Erythroblast (primary cell): ENCODE measurements around the gene MLLT10.

Source experiments
- DNase-seq, 2 experiments: peaks; one replicate each; lab custom pipeline; 2025; lab: John Stamatoyannopoulos, UW
- GATA1 ChIP-seq: IDR thresholded peaks from 2 replicates; pipeline ENCODE4 v1.6.1; 2011; ENCODE audit warnings: low read depth, mild to moderate bottlenecking, control low read depth, low read length, moderate library complexity
- POLR2A ChIP-seq: IDR thresholded peaks from 2 replicates; pipeline ENCODE4 v1.6.1; 2011; ENCODE audit warnings: mild to moderate bottlenecking, low read length

The MLLT10 gene

DNA sequence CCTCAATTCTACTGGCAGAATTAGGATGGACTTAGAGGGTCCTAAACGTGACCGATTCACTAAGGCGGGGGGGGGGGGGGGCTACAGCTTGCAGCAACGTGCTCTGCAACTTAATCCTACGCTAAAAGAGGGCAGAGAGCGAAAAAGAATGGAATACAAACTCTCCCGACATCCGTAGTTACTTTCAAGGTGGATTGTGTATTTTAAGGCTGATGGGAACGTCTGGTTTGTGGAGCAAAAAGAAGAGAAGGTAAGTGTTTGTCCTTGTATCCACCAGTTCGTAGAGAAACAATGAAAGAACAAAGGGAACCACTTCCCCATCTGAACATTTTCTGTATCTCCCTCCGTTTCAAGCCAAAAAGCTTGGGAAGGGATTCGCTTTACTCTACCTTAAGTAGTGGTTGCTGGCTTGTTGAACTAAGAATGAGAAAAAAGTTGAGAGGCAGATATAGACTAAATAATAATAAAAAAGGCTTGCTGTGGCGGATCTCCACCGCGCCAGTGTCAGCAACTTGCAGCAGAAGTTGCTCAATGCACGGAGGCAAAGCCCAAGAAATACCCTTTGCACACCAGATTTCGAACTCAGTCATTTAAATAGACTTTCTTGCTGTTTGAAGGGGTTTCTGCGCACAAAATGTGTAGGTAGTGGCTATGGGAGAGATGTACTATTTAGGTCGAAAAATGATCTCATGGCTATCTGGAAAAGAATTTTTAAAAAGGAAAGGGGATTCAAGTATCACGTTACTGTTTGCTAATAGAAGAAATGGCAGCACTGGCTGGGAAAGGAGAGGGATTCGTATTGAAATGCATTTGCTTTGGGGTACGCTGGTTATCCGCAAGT lies 9.3 kb upstream of the MLLT10 start:
- no peak for TF ChIP-seq POLR2A
- TF ChIP-seq GATA1: no peak
- DNase-seq: peak; percentile 58 to 72

DNA sequence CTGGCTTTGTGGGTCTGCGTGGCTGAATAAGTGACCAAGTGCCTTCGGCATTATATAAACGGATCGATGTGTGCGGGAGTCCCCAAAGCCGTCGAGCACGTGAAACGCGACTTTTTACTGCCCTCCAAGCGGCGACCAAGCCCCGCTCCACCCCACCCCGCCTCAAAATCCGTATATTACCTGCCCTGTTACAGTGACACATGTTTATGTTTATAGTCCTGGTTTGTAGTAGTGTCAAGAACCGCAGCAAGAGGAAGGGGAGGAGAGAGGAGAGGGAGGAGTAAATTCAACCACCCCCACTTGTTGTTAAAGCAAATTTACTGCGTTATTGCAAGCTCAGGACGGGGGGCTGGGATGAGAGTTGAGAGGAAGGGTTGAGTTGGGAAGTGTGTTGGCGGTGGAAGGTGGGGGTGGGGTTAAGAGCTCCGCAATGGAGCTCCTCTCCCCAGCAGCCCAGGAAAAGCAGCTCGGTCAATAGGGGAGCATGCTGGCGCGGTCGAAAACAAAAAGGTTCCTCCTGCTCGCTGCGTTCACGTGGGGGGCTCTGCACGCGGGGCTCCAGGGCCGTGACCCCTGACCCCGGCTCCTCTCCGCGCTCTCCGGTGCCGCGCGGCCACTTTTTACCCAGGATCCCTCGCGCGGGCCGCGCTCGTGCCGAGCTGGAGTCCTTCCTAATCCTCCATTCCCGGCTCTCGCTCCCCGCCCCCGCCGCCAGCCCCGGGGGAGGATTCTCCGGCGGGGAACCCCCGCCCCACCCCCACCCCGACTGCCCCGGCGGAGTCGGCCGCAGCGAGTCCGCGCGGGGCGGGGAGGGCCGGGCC lies 8.5 kb upstream of the MLLT10 start, which contains the start of gene SKIDA1:
Gene SKIDA1 (minus strand): TSS at position 316 of the 821 bp plus-strand sequence. CDS start 7,860 bp downstream, outside the sequence.
- TF ChIP-seq GATA1: no peak
- peak; percentile 59 for TF ChIP-seq POLR2A
- DNase-seq: peak; percentile 82 to 85

- peak; percentile 86 to 91 for DNase-seq
- TF ChIP-seq POLR2A (no peak), GATA1 (no peak)
Measured at GRCh38 chr10:21526188-21526859, 7.7 kb upstream of the MLLT10 start.

DNA sequence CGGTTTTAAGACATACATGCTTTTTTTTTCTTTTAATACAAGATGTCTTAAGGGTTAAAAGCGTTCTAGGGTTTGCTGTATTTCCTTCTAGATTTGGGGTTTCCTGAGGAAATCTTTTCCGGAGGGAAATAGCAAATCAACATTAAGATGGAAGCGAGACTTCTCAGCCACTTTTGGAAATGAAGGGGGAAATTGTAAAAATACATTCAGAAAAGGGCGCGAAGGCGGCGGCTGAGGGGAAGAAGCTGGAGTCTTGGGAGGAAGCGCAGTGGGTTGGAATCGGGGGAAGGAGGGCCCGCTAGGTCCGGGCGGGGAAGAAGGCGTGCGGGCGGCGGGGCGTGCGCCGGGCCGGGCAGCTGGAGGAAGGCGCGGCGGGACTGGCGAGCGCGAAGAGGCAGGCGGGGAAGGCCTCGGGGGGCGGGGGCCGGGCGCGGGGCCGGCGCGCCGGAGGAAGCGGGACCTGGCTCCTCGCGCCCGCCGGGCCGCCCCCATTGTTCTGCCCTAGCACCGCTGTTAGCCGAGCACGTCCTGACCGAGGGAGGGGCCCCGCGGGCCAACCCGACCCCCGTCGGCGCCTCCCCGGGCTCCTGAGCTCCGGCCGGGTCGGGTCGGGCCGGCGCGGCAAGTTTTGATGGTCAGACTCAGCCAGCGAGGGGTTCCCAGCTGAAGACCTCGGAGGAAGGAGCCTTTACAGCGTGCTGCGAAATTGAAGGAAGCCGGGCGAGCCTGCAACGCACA lies 7.0 kb upstream of the MLLT10 start:
- TF ChIP-seq POLR2A (peak; percentile 23), GATA1 (no peak)
- DNase-seq: peak; percentile 82 to 87

- TF ChIP-seq POLR2A: no peak
Measured at GRCh38 chr10:21527598-21528235, 6.3 kb upstream of the MLLT10 start.

DNA sequence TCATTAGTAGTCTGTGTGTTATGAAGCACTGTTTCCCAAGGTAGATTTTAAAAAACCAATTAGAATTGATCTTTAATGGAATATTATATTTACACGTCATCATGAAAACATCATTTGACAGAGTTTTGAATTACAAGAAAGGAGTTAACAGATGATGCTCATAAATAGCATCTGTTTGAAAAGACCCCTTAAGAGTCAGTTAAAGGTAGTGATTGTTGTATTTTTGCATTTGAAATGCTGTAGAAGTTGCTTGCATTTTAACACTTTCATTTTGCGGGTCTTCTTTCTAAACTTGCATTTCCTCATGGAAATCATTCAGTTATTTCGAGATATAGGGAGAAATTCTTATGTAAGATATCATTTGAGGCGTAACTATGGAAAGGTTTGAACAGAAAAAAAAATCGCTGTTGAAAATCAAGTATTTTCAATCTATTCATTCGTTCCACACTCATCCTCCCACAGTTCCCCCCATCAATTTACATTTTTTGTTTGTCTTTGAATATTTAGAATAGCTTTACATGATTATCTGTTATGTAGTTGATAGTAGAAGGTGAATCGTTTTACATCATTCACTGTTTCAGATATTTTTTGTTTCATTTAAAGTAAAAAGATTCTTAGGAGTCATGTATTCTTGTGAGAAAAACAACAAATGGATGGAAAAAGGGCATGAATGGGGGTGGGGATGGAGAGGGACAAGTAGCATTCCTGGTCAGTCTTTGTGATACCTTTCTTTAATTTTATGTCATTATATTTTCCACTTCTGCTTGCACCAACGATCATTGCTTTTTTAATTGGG lies 5.6 kb upstream of the MLLT10 start:
- TF ChIP-seq GATA1 (no peak), POLR2A (no peak)
- peak; percentile 33 to 54 for DNase-seq

More at GRCh38 chr10:21527598-21528235, 6.3 kb upstream of the MLLT10 start:
- DNase-seq: peak; percentile 73 to 81

- DNase-seq: peak in 1 of 2 experiments; percentile 36
- TF ChIP-seq GATA1 (no peak), POLR2A (no peak)
Measured at GRCh38 chr10:21529032-21529910, 4.8 kb upstream of the MLLT10 start.

- DNase-seq: no peak
- no peak for TF ChIP-seq POLR2A
- TF ChIP-seq GATA1: no peak
Measured at GRCh38 chr10:21530168-21530567, 3.9 kb upstream of the MLLT10 start.

- TF ChIP-seq POLR2A (no peak), GATA1 (no peak)
- DNase-seq: no peak
Measured at GRCh38 chr10:21530641-21531040, 3.4 kb upstream of the MLLT10 start.

- TF ChIP-seq GATA1: no peak
- no peak for TF ChIP-seq POLR2A
- peak; percentile 13 to 20 for DNase-seq
Measured at GRCh38 chr10:21531164-21531563, 2.9 kb upstream of the MLLT10 start.

GRCh38 chr10:21532694-21533466 lies 1.2 kb upstream of the MLLT10 start:
- peak; percentile 45 to 49 for DNase-seq
- TF ChIP-seq GATA1 (no peak), POLR2A (no peak)
